SK-N-SH treated with all-trans-retinoic acid at 6 μM for 48 hours (cell line): Measurements from ENCODE around the gene TPCN1.

Source experiments
- ATAC-seq: fragments of 200-7000 bp; cut with Tn5 transposase; 3 replicates; pipeline ENCODE4 v1.9.1; 2020; ENCODE audit warnings: mild to moderate bottlenecking, moderate library complexity
- ARNTL ChIP-seq: fragments of 450-650 bp; formaldehyde crosslinking; IDR thresholded peaks from 2 replicates; pipeline ENCODE4 v1.5.0; 2020; ENCODE audit warnings: low read depth, mild to moderate bottlenecking, moderate library complexity, borderline replicate concordance
- BACH2 ChIP-seq: fragments of 250-450 bp; sonication (Bioruptor Pico); IDR thresholded peaks from 2 replicates; pipeline ENCODE4 v1.9.0; 2021; ENCODE audit warnings: mild to moderate bottlenecking, borderline replicate concordance
- ESRRG ChIP-seq: fragments of 250-450 bp; sonication (Bioruptor Pico); IDR thresholded peaks from 2 replicates; pipeline ENCODE4 v1.6.1; 2021; ENCODE audit warnings: mild to moderate bottlenecking
- GLIS3 ChIP-seq: fragments of 250-450 bp; sonication (Bioruptor Pico); IDR thresholded peaks from 2 replicates; pipeline ENCODE4 v1.5.0; 2020; ENCODE audit warnings: mild to moderate bottlenecking, moderate library complexity
- ISL1 ChIP-seq: fragments of 250-450 bp; sonication (Bioruptor Pico); IDR thresholded peaks from 2 replicates; pipeline ENCODE4 v2.1.2; 2022; ENCODE audit warnings: mild to moderate bottlenecking, moderate library complexity
- OSR1 ChIP-seq: fragments of 250-450 bp; sonication (Bioruptor Pico); IDR thresholded peaks from 2 replicates; pipeline ENCODE4 v1.8.0; 2022; ENCODE audit warnings: moderate library complexity, mild to moderate bottlenecking, inconsistent platforms
- PPARA ChIP-seq: fragments of 250-450 bp; sonication (Bioruptor Pico); IDR thresholded peaks from 2 replicates; pipeline ENCODE4 v1.5.0; 2020; ENCODE audit warnings: mild to moderate bottlenecking, borderline replicate concordance
- RARB ChIP-seq: fragments of 250-450 bp; sonication (Bioruptor Pico); IDR thresholded peaks from 2 replicates; pipeline ENCODE4 v1.8.0; 2021; ENCODE audit warnings: mild to moderate bottlenecking, moderate library complexity
- SNAI2 ChIP-seq: fragments of 250-450 bp; sonication (Bioruptor Pico); IDR thresholded peaks from 2 replicates; pipeline ENCODE4 v1.5.0; 2020; ENCODE audit warnings: mild to moderate bottlenecking, moderate library complexity
- TCF4 ChIP-seq: fragments of 250-450 bp; sonication (Bioruptor Pico); IDR thresholded peaks from 2 replicates; pipeline ENCODE4 v1.8.0; 2021; ENCODE audit warnings: mild to moderate bottlenecking, moderate library complexity, borderline replicate concordance
- TOX ChIP-seq: fragments of 250-450 bp; sonication (Bioruptor Pico); IDR thresholded peaks from 2 replicates; pipeline ENCODE4 v1.8.0; 2021; ENCODE audit warnings: mild to moderate bottlenecking, moderate library complexity, borderline replicate concordance
- ZC3H10 ChIP-seq: fragments of 250-450 bp; sonication (Bioruptor Pico); IDR thresholded peaks from 2 replicates; pipeline ENCODE4 v1.5.1; 2021; ENCODE audit warnings: mild to moderate bottlenecking, moderate library complexity
- ZFP3 ChIP-seq: fragments of 250-450 bp; sonication (Bioruptor Pico); IDR thresholded peaks from 2 replicates; pipeline ENCODE4 v1.5.0; 2020; ENCODE audit warnings: mild to moderate bottlenecking, moderate library complexity
- ZFP30 ChIP-seq: fragments of 450-650 bp; formaldehyde crosslinking; IDR thresholded peaks from 2 replicates; pipeline ENCODE4 v1.5.0; 2022; ENCODE audit warnings: mild to moderate bottlenecking, moderate library complexity
- ZNF565 ChIP-seq: fragments of 450-650 bp; formaldehyde crosslinking; conservative IDR thresholded peaks from 2 replicates; pipeline ENCODE4 v1.5.0; 2020; ENCODE audit warnings: low read depth, mild to moderate bottlenecking, moderate library complexity
- ZNF8 ChIP-seq: fragments of 450-650 bp; formaldehyde crosslinking; IDR thresholded peaks from 2 replicates; pipeline ENCODE4 v1.5.0; 2020; ENCODE audit warnings: mild to moderate bottlenecking, moderate library complexity
- TF ChIP-seq, protein P1 (sequence below): fragments of 250-450 bp; sonication (Bioruptor Pico); IDR thresholded peaks from 2 replicates; pipeline ENCODE4 v1.5.1; 2020; ENCODE audit warnings: low read depth, mild to moderate bottlenecking, moderate library complexity
- TF ChIP-seq, protein P2 (sequence below): fragments of 250-450 bp; sonication (Bioruptor Pico); IDR thresholded peaks from 2 replicates; pipeline ENCODE4 v1.8.0; 2020; ENCODE audit warnings: mild to moderate bottlenecking, moderate library complexity, borderline replicate concordance
- TF ChIP-seq, protein P3 (sequence below): fragments of 250-450 bp; sonication (Bioruptor Pico); IDR thresholded peaks from 2 replicates; pipeline ENCODE4 v1.5.0; 2020; ENCODE audit warnings: mild to moderate bottlenecking, moderate library complexity
- TF ChIP-seq, protein P4 (sequence below): fragments of 250-450 bp; sonication (Bioruptor Pico); IDR thresholded peaks from 2 replicates; pipeline ENCODE4 v1.8.0; 2021; ENCODE audit warnings: low read depth, mild to moderate bottlenecking, moderate library complexity, borderline replicate concordance

The TPCN1 gene

DNA sequence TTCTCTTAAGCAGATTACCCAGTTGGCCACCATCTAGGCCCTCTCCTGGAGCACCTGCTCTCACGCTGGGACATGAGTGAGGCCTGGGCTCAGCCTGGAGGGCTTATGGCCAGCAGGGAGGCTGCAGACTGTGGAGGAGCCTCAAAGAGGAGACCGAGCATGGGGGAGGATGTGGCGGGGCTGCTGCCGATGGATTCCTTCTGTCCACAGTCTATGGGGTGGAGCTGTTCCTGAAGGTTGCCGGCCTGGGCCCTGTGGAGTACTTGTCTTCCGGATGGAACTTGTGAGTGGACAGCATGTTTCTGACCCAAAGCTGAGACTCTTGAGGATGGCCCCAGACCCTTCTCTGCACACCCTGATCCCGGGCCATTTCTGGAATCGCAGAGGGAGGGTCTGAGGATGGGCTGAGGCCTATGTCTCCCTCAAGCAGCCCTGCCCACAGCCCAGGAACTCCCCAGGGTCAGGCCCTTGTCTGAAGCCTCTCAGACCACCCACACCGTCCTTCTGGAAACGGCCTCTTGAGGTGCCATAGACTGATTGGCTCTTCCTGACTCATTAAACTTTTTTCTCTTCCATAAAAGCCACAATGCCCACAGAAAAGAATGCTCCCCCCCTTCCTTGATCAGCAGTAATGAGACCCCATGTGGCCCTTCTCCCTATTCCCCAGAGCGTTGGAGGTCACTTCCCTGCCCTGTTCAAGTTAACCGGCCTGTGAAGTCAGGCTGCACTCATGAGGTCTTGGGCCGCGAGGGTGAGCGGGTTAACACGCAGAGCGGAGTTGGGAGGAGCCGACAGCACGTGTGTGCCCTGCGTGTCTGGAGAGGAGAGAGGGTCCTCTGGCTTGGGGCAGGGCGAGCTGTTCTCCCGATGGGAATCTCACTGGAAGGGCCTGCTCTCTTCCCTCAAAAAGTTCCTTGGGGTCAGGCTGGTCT lies 64.7 kb downstream of the TPCN1 start:
- TF ChIP-seq ARNTL (CRISPR knock-in tag) (no peak), ZFP30 (CRISPR knock-in tag) (no peak), ISL1 (CRISPR knock-in tag) (no peak), TCF4 (CRISPR knock-in tag) (no peak), ZNF565 (no peak), TOX (CRISPR knock-in tag) (no peak), GLIS3 (CRISPR knock-in tag) (no peak), RARB (CRISPR knock-in tag) (no peak), ZNF8 (CRISPR knock-in tag) (no peak), BACH2 (CRISPR knock-in tag) (no peak), SNAI2 (CRISPR knock-in tag) (no peak), OSR1 (CRISPR knock-in tag) (no peak)
- TF ChIP-seq, protein P1, sequence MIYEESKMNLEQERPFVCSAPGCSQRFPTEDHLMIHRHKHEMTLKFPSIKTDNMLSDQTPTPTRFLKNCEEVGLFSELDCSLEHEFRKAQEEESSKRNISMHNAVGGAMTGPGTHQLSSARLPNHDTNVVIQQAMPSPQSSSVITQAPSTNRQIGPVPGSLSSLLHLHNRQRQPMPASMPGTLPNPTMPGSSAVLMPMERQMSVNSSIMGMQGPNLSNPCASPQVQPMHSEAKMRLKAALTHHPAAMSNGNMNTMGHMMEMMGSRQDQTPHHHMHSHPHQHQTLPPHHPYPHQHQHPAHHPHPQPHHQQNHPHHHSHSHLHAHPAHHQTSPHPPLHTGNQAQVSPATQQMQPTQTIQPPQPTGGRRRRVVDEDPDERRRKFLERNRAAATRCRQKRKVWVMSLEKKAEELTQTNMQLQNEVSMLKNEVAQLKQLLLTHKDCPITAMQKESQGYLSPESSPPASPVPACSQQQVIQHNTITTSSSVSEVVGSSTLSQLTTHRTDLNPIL, result no peak
- TF ChIP-seq, protein P2, sequence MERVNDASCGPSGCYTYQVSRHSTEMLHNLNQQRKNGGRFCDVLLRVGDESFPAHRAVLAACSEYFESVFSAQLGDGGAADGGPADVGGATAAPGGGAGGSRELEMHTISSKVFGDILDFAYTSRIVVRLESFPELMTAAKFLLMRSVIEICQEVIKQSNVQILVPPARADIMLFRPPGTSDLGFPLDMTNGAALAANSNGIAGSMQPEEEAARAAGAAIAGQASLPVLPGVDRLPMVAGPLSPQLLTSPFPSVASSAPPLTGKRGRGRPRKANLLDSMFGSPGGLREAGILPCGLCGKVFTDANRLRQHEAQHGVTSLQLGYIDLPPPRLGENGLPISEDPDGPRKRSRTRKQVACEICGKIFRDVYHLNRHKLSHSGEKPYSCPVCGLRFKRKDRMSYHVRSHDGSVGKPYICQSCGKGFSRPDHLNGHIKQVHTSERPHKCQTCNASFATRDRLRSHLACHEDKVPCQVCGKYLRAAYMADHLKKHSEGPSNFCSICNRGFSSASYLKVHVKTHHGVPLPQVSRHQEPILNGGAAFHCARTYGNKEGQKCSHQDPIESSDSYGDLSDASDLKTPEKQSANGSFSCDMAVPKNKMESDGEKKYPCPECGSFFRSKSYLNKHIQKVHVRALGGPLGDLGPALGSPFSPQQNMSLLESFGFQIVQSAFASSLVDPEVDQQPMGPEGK (CRISPR knock-in tag), result no peak
- no peak for ATAC-seq

DNA sequence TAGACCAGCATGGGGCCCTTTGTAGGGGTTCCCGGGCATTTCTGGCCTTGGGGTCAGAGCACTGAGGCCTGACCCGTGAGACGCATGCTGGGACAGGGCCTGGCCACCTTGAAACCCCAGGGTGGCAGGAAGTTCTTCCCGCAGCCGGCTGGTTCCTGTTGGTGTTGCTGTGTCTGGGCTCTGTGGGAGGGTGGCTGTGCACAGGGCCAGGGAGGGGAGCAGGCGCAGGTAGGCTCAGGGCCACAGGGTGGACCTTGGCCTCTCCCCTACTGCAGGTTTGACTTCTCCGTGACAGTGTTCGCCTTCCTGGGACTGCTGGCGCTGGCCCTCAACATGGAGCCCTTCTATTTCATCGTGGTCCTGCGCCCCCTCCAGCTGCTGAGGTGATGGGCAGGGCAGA lies 65.4 kb downstream of the TPCN1 start:
- no peak for ATAC-seq
- TF ChIP-seq ZFP3 (CRISPR knock-in tag) (no peak), ZNF8 (CRISPR knock-in tag) (no peak), ESRRG (CRISPR knock-in tag) (no peak), GLIS3 (CRISPR knock-in tag) (no peak), TCF4 (CRISPR knock-in tag) (no peak), ARNTL (CRISPR knock-in tag) (no peak), ZFP30 (CRISPR knock-in tag) (no peak)
- TF ChIP-seq, protein P1, result no peak
- TF ChIP-seq, protein P3, sequence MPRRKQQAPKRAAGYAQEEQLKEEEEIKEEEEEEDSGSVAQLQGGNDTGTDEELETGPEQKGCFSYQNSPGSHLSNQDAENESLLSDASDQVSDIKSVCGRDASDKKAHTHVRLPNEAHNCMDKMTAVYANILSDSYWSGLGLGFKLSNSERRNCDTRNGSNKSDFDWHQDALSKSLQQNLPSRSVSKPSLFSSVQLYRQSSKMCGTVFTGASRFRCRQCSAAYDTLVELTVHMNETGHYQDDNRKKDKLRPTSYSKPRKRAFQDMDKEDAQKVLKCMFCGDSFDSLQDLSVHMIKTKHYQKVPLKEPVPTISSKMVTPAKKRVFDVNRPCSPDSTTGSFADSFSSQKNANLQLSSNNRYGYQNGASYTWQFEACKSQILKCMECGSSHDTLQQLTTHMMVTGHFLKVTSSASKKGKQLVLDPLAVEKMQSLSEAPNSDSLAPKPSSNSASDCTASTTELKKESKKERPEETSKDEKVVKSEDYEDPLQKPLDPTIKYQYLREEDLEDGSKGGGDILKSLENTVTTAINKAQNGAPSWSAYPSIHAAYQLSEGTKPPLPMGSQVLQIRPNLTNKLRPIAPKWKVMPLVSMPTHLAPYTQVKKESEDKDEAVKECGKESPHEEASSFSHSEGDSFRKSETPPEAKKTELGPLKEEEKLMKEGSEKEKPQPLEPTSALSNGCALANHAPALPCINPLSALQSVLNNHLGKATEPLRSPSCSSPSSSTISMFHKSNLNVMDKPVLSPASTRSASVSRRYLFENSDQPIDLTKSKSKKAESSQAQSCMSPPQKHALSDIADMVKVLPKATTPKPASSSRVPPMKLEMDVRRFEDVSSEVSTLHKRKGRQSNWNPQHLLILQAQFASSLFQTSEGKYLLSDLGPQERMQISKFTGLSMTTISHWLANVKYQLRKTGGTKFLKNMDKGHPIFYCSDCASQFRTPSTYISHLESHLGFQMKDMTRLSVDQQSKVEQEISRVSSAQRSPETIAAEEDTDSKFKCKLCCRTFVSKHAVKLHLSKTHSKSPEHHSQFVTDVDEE, result no peak

DNA sequence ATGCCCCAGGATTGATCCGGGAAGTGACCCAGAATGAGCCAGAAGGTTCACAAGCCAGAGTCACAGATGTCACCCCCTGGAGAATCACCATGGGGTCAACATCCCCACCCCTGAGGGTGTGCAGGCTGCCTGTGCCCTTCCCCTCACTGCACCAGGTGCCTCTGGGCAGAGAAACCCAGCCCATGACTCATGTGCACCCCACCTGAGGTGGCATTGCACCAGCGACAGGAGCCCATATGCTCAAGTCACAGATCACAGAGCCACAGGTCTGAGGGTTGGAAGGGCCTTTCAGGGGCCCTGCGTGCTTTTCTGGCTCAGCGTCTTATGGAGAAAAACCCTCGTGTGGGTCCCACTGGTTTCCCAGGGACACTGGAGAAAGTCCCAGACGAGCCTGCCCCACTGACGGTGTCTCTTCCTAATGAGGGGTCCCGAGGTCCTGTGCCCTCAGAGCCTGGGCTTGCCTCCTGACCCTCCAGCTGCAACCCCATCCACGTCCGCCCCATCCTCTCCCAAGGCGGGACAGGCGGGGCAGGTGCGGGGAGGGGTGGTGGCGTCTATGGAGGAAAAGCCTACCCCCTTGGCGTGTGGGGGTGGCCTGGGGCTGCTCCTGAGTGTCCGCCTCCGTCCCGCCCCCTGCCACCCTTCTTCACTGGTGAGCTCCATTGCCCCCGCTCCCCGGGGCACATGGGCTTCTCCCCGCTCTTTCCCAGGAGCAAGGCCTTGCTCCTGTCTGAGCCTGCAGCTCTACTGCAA lies 66.1 kb downstream of the TPCN1 start:
- ATAC-seq, result no peak
- no peak for TF ChIP-seq SNAI2 (CRISPR knock-in tag)
- no peak for TF ChIP-seq ISL1 (CRISPR knock-in tag)
- no peak for TF ChIP-seq BACH2 (CRISPR knock-in tag)
- no peak for TF ChIP-seq GLIS3 (CRISPR knock-in tag)
- no peak for TF ChIP-seq ZNF565
- TF ChIP-seq, protein P4, sequence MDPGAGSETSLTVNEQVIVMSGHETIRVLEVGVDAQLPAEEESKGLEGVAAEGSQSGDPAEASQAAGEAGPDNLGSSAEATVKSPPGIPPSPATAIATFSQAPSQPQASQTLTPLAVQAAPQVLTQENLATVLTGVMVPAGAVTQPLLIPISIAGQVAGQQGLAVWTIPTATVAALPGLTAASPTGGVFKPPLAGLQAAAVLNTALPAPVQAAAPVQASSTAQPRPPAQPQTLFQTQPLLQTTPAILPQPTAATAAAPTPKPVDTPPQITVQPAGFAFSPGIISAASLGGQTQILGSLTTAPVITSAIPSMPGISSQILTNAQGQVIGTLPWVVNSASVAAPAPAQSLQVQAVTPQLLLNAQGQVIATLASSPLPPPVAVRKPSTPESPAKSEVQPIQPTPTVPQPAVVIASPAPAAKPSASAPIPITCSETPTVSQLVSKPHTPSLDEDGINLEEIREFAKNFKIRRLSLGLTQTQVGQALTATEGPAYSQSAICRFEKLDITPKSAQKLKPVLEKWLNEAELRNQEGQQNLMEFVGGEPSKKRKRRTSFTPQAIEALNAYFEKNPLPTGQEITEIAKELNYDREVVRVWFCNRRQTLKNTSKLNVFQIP (CRISPR knock-in tag), result no peak
- no peak for TF ChIP-seq PPARA (CRISPR knock-in tag)
- no peak for TF ChIP-seq OSR1 (CRISPR knock-in tag)
- no peak for TF ChIP-seq ZNF8 (CRISPR knock-in tag)
- no peak for TF ChIP-seq ZC3H10
- TF ChIP-seq TOX (CRISPR knock-in tag), result no peak
- TF ChIP-seq, protein P1, result no peak
- TF ChIP-seq, protein P3, result no peak
- TF ChIP-seq ZFP3 (CRISPR knock-in tag), result no peak
- no peak for TF ChIP-seq ARNTL (CRISPR knock-in tag)
- TF ChIP-seq, all 23 proteins: peak for 0
